Fibroblast of skin of abdomen (primary cell): Measurements from ENCODE around the gene ZNF263.
"Not testable (repeated sequence)": the region's sequence is repeated elsewhere in the genome, so short reads cannot be mapped to it uniquely, and the experiment has no call there.

Experiments
- DNase-seq: peaks from one replicate; pipeline ENCODE4 v3.0.0-alpha.2; 2013

ZNF263 gene

GRCh38 chr16:3268294-3268693 lies 15.0 kb upstream of the ZNF263 start:
- DNase-seq, result no peak

- not testable (repeated sequence) for DNase-seq
These were observed 12.6 kb upstream of the ZNF263 start for GRCh38 chr16:3270718-3271117.

GRCh38 chr16:3271281-3271680 lies 12.0 kb upstream of the ZNF263 start:
- DNase-seq, result not testable (repeated sequence)

- no peak for DNase-seq
These were observed 8.8 kb upstream of the ZNF263 start for GRCh38 chr16:3274490-3274889.

- no peak for DNase-seq
These were observed 8.3 kb upstream of the ZNF263 start for GRCh38 chr16:3274947-3275346.

- no peak for DNase-seq
These were observed 6.6 kb upstream of the ZNF263 start for GRCh38 chr16:3276679-3277078.

GRCh38 chr16:3281222-3281820 lies 2.0 kb upstream of the ZNF263 start:
- no peak for DNase-seq

- DNase-seq, result peak; percentile 73
These were observed 1.1 kb upstream of the ZNF263 start for GRCh38 chr16:3282103-3282729.

GRCh38 chr16:3283543-3284447 lies 504 bp downstream of the ZNF263 start:
- no peak for DNase-seq

- DNase-seq, result no peak
These were observed 1.8 kb downstream of the ZNF263 start for GRCh38 chr16:3285131-3285530.

GRCh38 chr16:3289998-3290673 lies 6.8 kb downstream of the ZNF263 start:
- DNase-seq, result no peak

- no peak for DNase-seq
These were observed 9.3 kb downstream of the ZNF263 start for GRCh38 chr16:3292604-3293003.

GRCh38 chr16:3295209-3295608 lies 11.9 kb downstream of the ZNF263 start:
- no peak for DNase-seq

GRCh38 chr16:3295783-3296182 lies 12.5 kb downstream of the ZNF263 start:
- no peak for DNase-seq

- no peak for DNase-seq
These were observed 21.1 kb downstream of the ZNF263 start for GRCh38 chr16:3304370-3304769.

- DNase-seq, result peak; percentile 92
These were observed 22.1 kb downstream of the ZNF263 start, which contains the start of the genes TIGD7 and ZNF75A for GRCh38 chr16:3305109-3306068. TIGD7 (minus strand) TSS chr16:3305430; CDS start chr16:3300614, 4,816 bp downstream. ZNF75A (plus strand) TSS chr16:3305497; CDS start chr16:3308429, 2,932 bp downstream.

GRCh38 chr16:3306078-3306477 lies 22.8 kb downstream of the ZNF263 start:
- no peak for DNase-seq

GRCh38 chr16:3311496-3311895 lies 28.2 kb downstream of the ZNF263 start:
- no peak for DNase-seq

GRCh38 chr16:3317315-3317999 lies 34.2 kb downstream of the ZNF263 start:
- no peak for DNase-seq

- no peak for DNase-seq
These were observed 38.5 kb downstream of the ZNF263 start for GRCh38 chr16:3321816-3322215.

- DNase-seq, result no peak
These were observed 44.2 kb downstream of the ZNF263 start for GRCh38 chr16:3327514-3327913.
